ENCODE measurements around the gene MPST.

MPST gene

GRCh38 chr22:37012262-37012904 is 7.2 kb upstream of the MPST start:
- no peaks in the 10 kb centered on the region for H3K4me1 ChIP-seq (ENCODE audit: control insufficient read depth, insufficient read depth, low read length)
- peaks cover 0 to 13% of the 10 kb centered on the region in 2 experiments; a peak in 1 of 3 replicates for H3K36me3 ChIP-seq (ENCODE audit: control insufficient read depth in 2 of 2, insufficient read depth in 1 of 2, low read length in 2 of 2)
- no peak overlapping the region for H3K4me3 ChIP-seq (ENCODE audit: low read depth, low read length)
- ChIA-PET CTCF (interaction anchor here (1.0 kb wide), 1 partner anchor 10 kb away, joined by 3 read pairs; no protein-coding TSS in a partner anchor), POLR2A (no interaction called here)
- H3K27ac ChIP-seq (ENCODE audit: extremely low read depth, low read depth, low read length) = no peak overlapping the region
- TF ChIP-seq PRDM4 (tag by site-specific recombination; IDR thresholded peaks at IDR 0.05) = no peak
- TF ChIP-seq ZNF701 (tag by site-specific recombination; IDR thresholded peaks at IDR 0.05) = no peak
- TF ChIP-seq, protein P1, sequence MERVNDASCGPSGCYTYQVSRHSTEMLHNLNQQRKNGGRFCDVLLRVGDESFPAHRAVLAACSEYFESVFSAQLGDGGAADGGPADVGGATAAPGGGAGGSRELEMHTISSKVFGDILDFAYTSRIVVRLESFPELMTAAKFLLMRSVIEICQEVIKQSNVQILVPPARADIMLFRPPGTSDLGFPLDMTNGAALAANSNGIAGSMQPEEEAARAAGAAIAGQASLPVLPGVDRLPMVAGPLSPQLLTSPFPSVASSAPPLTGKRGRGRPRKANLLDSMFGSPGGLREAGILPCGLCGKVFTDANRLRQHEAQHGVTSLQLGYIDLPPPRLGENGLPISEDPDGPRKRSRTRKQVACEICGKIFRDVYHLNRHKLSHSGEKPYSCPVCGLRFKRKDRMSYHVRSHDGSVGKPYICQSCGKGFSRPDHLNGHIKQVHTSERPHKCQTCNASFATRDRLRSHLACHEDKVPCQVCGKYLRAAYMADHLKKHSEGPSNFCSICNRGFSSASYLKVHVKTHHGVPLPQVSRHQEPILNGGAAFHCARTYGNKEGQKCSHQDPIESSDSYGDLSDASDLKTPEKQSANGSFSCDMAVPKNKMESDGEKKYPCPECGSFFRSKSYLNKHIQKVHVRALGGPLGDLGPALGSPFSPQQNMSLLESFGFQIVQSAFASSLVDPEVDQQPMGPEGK (tag by site-specific recombination; IDR thresholded peaks at IDR 0.05) = no peak
- no peak for TF ChIP-seq EGR2 (tag by site-specific recombination; IDR thresholded peaks at IDR 0.05; ENCODE audit: low read depth)
- TF ChIP-seq ZNF37A (tag by site-specific recombination; IDR thresholded peaks at IDR 0.05) = no peak
- no peak for TF ChIP-seq GLIS2 (tag by site-specific recombination; IDR thresholded peaks at IDR 0.05)
- no peak for TF ChIP-seq ZNF214 (tag by site-specific recombination; IDR thresholded peaks at IDR 0.05; ENCODE audit: borderline replicate concordance)
- TF ChIP-seq SCRT2 (tag by site-specific recombination; IDR thresholded peaks at IDR 0.05) = no peak
- no peak for TF ChIP-seq ZFHX2 (tag by site-specific recombination; conservative IDR thresholded peaks at IDR 0.05)
- TF ChIP-seq ZNF776 (tag by site-specific recombination; IDR thresholded peaks at IDR 0.05; ENCODE audit: borderline replicate concordance) = no peak
- TF ChIP-seq ZSCAN4 (tag by site-specific recombination; IDR thresholded peaks at IDR 0.05) = no peak
- no peak for TF ChIP-seq ZNF211 (tag by site-specific recombination; IDR thresholded peaks at IDR 0.05; ENCODE audit: low read depth)
- no peak for TF ChIP-seq ZSCAN16 (tag by site-specific recombination; IDR thresholded peaks at IDR 0.05)
- no peak for TF ChIP-seq PBX3 (CRISPR knock-in tag; IDR thresholded peaks at IDR 0.05)
- TF ChIP-seq ZNF248 (tag by site-specific recombination; IDR thresholded peaks at IDR 0.05) = no peak
- TF ChIP-seq, protein P2, sequence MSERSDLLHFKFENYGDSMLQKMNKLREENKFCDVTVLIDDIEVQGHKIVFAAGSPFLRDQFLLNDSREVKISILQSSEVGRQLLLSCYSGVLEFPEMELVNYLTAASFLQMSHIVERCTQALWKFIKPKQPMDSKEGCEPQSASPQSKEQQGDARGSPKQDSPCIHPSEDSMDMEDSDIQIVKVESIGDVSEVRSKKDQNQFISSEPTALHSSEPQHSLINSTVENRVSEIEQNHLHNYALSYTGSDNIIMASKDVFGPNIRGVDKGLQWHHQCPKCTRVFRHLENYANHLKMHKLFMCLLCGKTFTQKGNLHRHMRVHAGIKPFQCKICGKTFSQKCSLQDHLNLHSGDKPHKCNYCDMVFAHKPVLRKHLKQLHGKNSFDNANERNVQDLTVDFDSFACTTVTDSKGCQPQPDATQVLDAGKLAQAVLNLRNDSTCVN (tag by site-specific recombination; optimal IDR thresholded peaks at IDR 0.05) = no peak
- TF ChIP-seq, protein P3, sequence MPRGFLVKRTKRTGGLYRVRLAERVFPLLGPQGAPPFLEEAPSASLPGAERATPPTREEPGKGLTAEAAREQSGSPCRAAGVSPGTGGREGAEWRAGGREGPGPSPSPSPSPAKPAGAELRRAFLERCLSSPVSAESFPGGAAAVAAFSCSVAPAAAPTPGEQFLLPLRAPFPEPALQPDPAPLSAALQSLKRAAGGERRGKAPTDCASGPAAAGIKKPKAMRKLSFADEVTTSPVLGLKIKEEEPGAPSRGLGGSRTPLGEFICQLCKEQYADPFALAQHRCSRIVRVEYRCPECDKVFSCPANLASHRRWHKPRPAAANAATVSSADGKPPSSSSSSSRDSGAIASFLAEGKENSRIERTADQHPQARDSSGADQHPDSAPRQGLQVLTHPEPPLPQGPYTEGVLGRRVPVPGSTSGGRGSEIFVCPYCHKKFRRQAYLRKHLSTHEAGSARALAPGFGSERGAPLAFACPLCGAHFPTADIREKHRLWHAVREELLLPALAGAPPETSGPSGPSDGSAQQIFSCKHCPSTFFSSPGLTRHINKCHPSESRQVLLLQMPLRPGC (tag by site-specific recombination; IDR thresholded peaks at IDR 0.05) = no peak
- no peak for TF ChIP-seq ZNF600 (tag by site-specific recombination; IDR thresholded peaks at IDR 0.05)
- TF ChIP-seq, protein P4, sequence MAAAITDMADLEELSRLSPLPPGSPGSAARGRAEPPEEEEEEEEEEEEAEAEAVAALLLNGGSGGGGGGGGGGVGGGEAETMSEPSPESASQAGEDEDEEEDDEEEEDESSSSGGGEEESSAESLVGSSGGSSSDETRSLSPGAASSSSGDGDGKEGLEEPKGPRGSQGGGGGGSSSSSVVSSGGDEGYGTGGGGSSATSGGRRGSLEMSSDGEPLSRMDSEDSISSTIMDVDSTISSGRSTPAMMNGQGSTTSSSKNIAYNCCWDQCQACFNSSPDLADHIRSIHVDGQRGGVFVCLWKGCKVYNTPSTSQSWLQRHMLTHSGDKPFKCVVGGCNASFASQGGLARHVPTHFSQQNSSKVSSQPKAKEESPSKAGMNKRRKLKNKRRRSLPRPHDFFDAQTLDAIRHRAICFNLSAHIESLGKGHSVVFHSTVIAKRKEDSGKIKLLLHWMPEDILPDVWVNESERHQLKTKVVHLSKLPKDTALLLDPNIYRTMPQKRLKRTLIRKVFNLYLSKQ (tag by site-specific recombination; IDR thresholded peaks at IDR 0.05; ENCODE audit: borderline replicate concordance) = no peak
- no peak for TF ChIP-seq ZNF544 (tag by site-specific recombination; IDR thresholded peaks at IDR 0.05)
- no peaks in the 10 kb centered on the region for H3K9me3 ChIP-seq (ENCODE audit: control insufficient read depth, insufficient read depth, low read depth, low read length)
